Neural cell (in vitro differentiated cells): ENCODE data around the gene TPRG1L. TPM values are rescaled to one million over a fixed set of nuclear protein-coding genes. Genes with fewer than 3 reads are reported as not detected.

Experiments used
- H2AFZ ChIP-seq: fragments of 200-600, 300-800 bp; sonication (generic), shearing (Covaris generic); 2 replicates; pipeline ENCODE4 v1.6.0; 2014; ENCODE audit warnings: low read depth, mild to moderate bottlenecking, antibody characterized with exemption, low read length, moderate library complexity
- H3F3A ChIP-seq: fragments of 200-600 bp; shearing (Covaris generic); 2 replicates; pipeline ENCODE4 v1.6.1; 2016; ENCODE audit warnings: mild to moderate bottlenecking, moderate library complexity, mixed read lengths, antibody characterized with exemption, low read length; ENCODE audit not compliant: insufficient read depth, poor library complexity, severe bottlenecking
- H3K27ac ChIP-seq: fragments of 200-600, 300-800 bp; sonication (generic), shearing (Covaris generic); 2 replicates; pipeline ENCODE4 v1.5.1; 2014; ENCODE audit warnings: mild to moderate bottlenecking, low read length, moderate library complexity
- H3K27me3 ChIP-seq: fragments of 300-800, 200-600 bp; sonication (generic), shearing (Covaris generic); 2 replicates; pipeline ENCODE4 v1.6.0; 2014; ENCODE audit warnings: mild to moderate bottlenecking, low read depth, low read length, moderate library complexity; ENCODE audit not compliant: insufficient read depth
- H3K36me3 ChIP-seq: fragments of 300-800, 200-600 bp; sonication (generic), shearing (Covaris generic); 2 replicates; pipeline ENCODE4 v1.5.1; 2014; ENCODE audit warnings: mild to moderate bottlenecking, antibody characterized with exemption, low read length, moderate library complexity; ENCODE audit not compliant: insufficient read depth
- H3K4me2 ChIP-seq: fragments of 300-800, 200-600 bp; sonication (generic), shearing (Covaris generic); 2 replicates; pipeline ENCODE4 v1.6.0; 2014; ENCODE audit warnings: mild to moderate bottlenecking, low read length
- H3K4me3 ChIP-seq: fragments of 300-800, 200-600 bp; sonication (generic), shearing (Covaris generic); 2 replicates; pipeline ENCODE4 v1.5.1; 2014; ENCODE audit warnings: mild to moderate bottlenecking, low read length, moderate library complexity
- H3K79me2 ChIP-seq: fragments of 200-600 bp; shearing (Covaris generic); replicated peaks from 2 replicates; pipeline ENCODE4 v1.6.0; 2014; ENCODE audit warnings: mild to moderate bottlenecking, low read length, moderate library complexity; ENCODE audit not compliant: insufficient read depth
- H3K9ac ChIP-seq: fragments of 300-800, 200-600 bp; sonication (generic), shearing (Covaris generic); 2 replicates; pipeline ENCODE4 v1.6.1; 2016; ENCODE audit warnings: mild to moderate bottlenecking, low read length, mixed read lengths
- H3K9me2 ChIP-seq: fragments of 200-600 bp; shearing (Covaris generic); 2 replicates; pipeline ENCODE4 v1.6.1; 2016; ENCODE audit warnings: mild to moderate bottlenecking, low read length, mixed read lengths; ENCODE audit not compliant: insufficient read depth
- H3K9me3 ChIP-seq: fragments of 200-600, 300-800 bp; sonication (generic), shearing (Covaris generic); 2 replicates; pipeline ENCODE4 v1.6.1; 2016; ENCODE audit warnings: mild to moderate bottlenecking, mixed run types, low read length, moderate library complexity, mixed read lengths
- H4K20me1 ChIP-seq: fragments of 200-600 bp; shearing (Covaris generic); 2 replicates; pipeline ENCODE4 v1.6.1; 2016; ENCODE audit warnings: mild to moderate bottlenecking, mixed run types; ENCODE audit not compliant: insufficient read depth
- EP300 ChIP-seq: fragments of 450-650 bp; conservative IDR thresholded peaks from 2 replicates; pipeline ENCODE4 v1.6.1; 2014; ENCODE audit warnings: antibody characterized with exemption, mild to moderate bottlenecking, moderate library complexity; ENCODE audit not compliant: poor library complexity, severe bottlenecking
- EZH2 ChIP-seq: fragments of 200-600, 300-800 bp; shearing (Covaris generic), sonication (generic); IDR thresholded peaks from 2 replicates; pipeline ENCODE4 v1.6.1; 2014; ENCODE audit warnings: antibody characterized with exemption, low read length, borderline replicate concordance, mild to moderate bottlenecking; ENCODE audit not compliant: insufficient read depth, poor library complexity, severe bottlenecking
- MXI1 ChIP-seq: fragments of 450-650 bp; conservative IDR thresholded peaks from 2 replicates; pipeline ENCODE4 v1.6.1; 2014; ENCODE audit warnings: antibody characterized with exemption, mild to moderate bottlenecking; ENCODE audit not compliant: poor library complexity, severe bottlenecking
- POLR2AphosphoS5 ChIP-seq: IDR thresholded peaks from 2 replicates; pipeline ENCODE4 v1.6.1; 2012
- RAD21 ChIP-seq: fragments of 450-650 bp; conservative IDR thresholded peaks from 2 replicates; pipeline ENCODE4 v1.6.1; 2014; ENCODE audit warnings: antibody characterized with exemption, mild to moderate bottlenecking, moderate library complexity
- SMC3 ChIP-seq: fragments of 450-650 bp; conservative IDR thresholded peaks from 2 replicates; pipeline ENCODE4 v1.6.1; 2014; ENCODE audit warnings: antibody characterized with exemption, mild to moderate bottlenecking, moderate library complexity; ENCODE audit not compliant: poor library complexity
- TAF1 ChIP-seq: IDR thresholded peaks from 2 replicates; pipeline ENCODE4 v1.6.1; 2012; ENCODE audit warnings: low read depth
- polyA plus RNA-seq: library from polyadenylated mRNA; depleted of rRNA; stranded (reverse); fragments of >200 nt; gene quantifications from 2 replicates; pipeline ENCODE4 v1.2.3, GENCODE V29; 2014
- TF ChIP-seq, protein P1 (sequence below): IDR thresholded peaks from 2 replicates; pipeline ENCODE4 v1.6.1; 2012; ENCODE audit warnings: borderline replicate concordance
- TF ChIP-seq, protein P2 (sequence below): fragments of 450-650 bp; IDR thresholded peaks from 2 replicates; pipeline ENCODE4 v1.5.1; 2014; ENCODE audit warnings: antibody characterized with exemption, mild to moderate bottlenecking, moderate library complexity; ENCODE audit not compliant: poor library complexity, severe bottlenecking

Gene TPRG1L
- polyA plus RNA-seq, 1 donor from 2014 or later: 22.4 TPM

DNA sequence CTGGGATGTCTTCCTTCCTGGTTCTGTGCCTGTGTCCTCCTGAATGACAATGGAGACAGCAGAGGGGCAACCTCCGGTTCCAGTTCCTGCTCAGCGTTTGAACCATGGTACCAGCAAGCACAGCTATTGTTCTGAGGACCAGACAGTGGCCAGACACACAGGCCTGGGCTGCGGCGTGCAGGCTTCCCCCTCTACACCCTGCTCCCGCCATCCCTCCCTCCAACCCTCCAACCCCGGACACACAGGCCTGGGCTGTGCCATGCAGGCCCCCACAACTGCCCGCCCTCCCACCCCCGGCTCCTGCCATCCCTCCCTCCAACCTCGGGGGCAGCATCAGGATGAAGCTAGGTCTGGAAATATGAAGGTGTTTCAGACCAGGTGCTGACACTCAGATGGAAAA is 8.0 kb upstream of the TPRG1L start:
- Histone ChIP-seq H2AFZ (no peak overlapping the region), H3K27me3 (no peaks in the 10 kb centered on the region), H4K20me1 (no peaks in the 10 kb centered on the region), H3K9me2 (no peaks in the 10 kb centered on the region), H3K36me3 (no peaks in the 10 kb centered on the region), H3K9me3 (no peaks in the 10 kb centered on the region), H3K27ac (peak overlapping the region; percentile 34), H3F3A (no peaks in the 10 kb centered on the region), H3K4me3 (no peak overlapping the region), H3K4me2 (no peak overlapping the region), H3K79me2 (no peaks in the 10 kb centered on the region), H3K9ac (no peak overlapping the region)
- TF ChIP-seq, protein P1, sequence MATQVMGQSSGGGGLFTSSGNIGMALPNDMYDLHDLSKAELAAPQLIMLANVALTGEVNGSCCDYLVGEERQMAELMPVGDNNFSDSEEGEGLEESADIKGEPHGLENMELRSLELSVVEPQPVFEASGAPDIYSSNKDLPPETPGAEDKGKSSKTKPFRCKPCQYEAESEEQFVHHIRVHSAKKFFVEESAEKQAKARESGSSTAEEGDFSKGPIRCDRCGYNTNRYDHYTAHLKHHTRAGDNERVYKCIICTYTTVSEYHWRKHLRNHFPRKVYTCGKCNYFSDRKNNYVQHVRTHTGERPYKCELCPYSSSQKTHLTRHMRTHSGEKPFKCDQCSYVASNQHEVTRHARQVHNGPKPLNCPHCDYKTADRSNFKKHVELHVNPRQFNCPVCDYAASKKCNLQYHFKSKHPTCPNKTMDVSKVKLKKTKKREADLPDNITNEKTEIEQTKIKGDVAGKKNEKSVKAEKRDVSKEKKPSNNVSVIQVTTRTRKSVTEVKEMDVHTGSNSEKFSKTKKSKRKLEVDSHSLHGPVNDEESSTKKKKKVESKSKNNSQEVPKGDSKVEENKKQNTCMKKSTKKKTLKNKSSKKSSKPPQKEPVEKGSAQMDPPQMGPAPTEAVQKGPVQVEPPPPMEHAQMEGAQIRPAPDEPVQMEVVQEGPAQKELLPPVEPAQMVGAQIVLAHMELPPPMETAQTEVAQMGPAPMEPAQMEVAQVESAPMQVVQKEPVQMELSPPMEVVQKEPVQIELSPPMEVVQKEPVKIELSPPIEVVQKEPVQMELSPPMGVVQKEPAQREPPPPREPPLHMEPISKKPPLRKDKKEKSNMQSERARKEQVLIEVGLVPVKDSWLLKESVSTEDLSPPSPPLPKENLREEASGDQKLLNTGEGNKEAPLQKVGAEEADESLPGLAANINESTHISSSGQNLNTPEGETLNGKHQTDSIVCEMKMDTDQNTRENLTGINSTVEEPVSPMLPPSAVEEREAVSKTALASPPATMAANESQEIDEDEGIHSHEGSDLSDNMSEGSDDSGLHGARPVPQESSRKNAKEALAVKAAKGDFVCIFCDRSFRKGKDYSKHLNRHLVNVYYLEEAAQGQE: no peak
- no peak for TF ChIP-seq SMC3

DNA sequence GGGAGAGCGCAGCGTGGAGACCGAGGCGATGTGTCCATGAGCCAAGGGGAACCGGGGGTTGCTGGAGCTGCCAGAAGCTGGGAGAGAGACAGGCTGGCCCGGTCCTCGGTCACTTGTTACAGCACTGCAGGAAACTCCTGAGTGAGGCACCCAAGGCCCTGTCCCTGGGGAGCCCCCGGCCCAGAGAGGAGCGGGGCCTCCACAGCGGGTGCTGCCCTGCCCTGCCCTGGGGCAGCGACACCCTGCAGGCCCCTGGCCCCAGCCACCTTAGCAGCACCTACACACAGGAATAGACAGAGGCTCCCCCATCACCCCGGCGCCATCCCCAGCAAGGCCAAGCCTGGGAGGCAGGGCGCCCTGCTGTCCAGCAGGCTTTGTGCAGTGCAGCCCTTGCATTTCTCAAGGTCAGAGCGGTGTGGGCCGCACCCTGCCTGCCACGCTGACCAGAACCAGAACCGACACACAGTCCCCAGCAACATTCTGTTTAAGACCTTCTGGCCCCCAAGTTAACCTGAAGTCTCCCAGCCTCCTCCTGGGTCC is 6.9 kb upstream of the TPRG1L start:
- H3K4me3 ChIP-seq: no peak overlapping the region
- H3K9me3 ChIP-seq: no peaks in the 10 kb centered on the region
- H3K27ac ChIP-seq: no peak overlapping the region
- no peaks in the 10 kb centered on the region for H3F3A ChIP-seq
- no peak overlapping the region for H3K9ac ChIP-seq
- H3K9me2 ChIP-seq: no peaks in the 10 kb centered on the region
- no peak overlapping the region for H3K4me2 ChIP-seq
- H2AFZ ChIP-seq: no peak overlapping the region
- H4K20me1 ChIP-seq: no peaks in the 10 kb centered on the region
- H3K27me3 ChIP-seq: no peaks in the 10 kb centered on the region
- no peaks in the 10 kb centered on the region for H3K36me3 ChIP-seq
- H3K79me2 ChIP-seq: no peaks in the 10 kb centered on the region
- no peak for TF ChIP-seq MXI1
- no peak for TF ChIP-seq RAD21
- TF ChIP-seq, protein P1: no peak
- no peak for TF ChIP-seq EP300
- no peak for TF ChIP-seq POLR2AphosphoS5
- TF ChIP-seq SMC3: no peak
- TF ChIP-seq TAF1: no peak
- TF ChIP-seq EZH2: no peak
- TF ChIP-seq, protein P2, sequence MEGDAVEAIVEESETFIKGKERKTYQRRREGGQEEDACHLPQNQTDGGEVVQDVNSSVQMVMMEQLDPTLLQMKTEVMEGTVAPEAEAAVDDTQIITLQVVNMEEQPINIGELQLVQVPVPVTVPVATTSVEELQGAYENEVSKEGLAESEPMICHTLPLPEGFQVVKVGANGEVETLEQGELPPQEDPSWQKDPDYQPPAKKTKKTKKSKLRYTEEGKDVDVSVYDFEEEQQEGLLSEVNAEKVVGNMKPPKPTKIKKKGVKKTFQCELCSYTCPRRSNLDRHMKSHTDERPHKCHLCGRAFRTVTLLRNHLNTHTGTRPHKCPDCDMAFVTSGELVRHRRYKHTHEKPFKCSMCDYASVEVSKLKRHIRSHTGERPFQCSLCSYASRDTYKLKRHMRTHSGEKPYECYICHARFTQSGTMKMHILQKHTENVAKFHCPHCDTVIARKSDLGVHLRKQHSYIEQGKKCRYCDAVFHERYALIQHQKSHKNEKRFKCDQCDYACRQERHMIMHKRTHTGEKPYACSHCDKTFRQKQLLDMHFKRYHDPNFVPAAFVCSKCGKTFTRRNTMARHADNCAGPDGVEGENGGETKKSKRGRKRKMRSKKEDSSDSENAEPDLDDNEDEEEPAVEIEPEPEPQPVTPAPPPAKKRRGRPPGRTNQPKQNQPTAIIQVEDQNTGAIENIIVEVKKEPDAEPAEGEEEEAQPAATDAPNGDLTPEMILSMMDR: no peak
